OCI-LY1 (cell line): Measurements from ENCODE around the gene RAX.

Experiments used
- EZH2 ChIP-seq: fragments of 200-600 bp; sonication (generic), shearing (Covaris generic); IDR thresholded peaks from 2 replicates; pipeline ENCODE4 v1.8.0; 2017; ENCODE audit warnings: borderline replicate concordance, mixed run types, mild to moderate bottlenecking, antibody characterized with exemption, low read length, moderate library complexity, mixed read lengths
- TF ChIP-seq, protein P1 (sequence below): fragments of 200-600 bp; sonication (generic), shearing (Covaris generic); IDR thresholded peaks from 2 replicates; pipeline ENCODE4 v1.5.1; 2017; ENCODE audit warnings: mild to moderate bottlenecking, antibody characterized with exemption, low read length, moderate library complexity, mixed read lengths

DNA sequence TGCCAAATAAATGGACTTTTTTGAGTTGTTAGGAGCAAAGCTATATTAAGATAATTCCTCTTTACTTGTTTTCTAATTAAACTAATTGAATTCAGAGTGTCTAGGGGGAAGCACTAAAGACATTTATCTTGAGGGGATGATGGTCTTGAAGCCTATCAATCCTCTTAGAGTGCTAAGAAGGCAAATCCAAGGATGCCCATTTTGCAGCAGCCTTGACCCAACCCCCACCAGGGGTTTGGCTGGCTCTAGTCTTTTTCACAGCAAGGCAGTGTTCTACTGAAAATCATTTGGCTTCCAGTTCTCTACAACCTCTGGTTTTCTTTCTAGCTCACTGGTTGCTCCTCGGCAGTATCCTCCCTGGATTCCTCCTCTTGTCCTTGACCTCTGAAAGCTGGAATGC lies 6.5 kb upstream of the RAX start:
- TF ChIP-seq, protein P1, sequence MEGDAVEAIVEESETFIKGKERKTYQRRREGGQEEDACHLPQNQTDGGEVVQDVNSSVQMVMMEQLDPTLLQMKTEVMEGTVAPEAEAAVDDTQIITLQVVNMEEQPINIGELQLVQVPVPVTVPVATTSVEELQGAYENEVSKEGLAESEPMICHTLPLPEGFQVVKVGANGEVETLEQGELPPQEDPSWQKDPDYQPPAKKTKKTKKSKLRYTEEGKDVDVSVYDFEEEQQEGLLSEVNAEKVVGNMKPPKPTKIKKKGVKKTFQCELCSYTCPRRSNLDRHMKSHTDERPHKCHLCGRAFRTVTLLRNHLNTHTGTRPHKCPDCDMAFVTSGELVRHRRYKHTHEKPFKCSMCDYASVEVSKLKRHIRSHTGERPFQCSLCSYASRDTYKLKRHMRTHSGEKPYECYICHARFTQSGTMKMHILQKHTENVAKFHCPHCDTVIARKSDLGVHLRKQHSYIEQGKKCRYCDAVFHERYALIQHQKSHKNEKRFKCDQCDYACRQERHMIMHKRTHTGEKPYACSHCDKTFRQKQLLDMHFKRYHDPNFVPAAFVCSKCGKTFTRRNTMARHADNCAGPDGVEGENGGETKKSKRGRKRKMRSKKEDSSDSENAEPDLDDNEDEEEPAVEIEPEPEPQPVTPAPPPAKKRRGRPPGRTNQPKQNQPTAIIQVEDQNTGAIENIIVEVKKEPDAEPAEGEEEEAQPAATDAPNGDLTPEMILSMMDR = no peak
- TF ChIP-seq EZH2 = no peak
